HepG2 (cell line): ENCODE measurements around the gene ABHD4. TPM values are rescaled to one million over a fixed set of nuclear protein-coding genes. Genes with fewer than 3 reads are reported as not detected.

ENCODE experiments used
- CHD4 ChIP-seq: fragments of 200-600 bp; sonication (generic); IDR thresholded peaks from 2 replicates; pipeline ENCODE4 v1.7.0; 2017; ENCODE audit warnings: mild to moderate bottlenecking, low read length, borderline replicate concordance
- FOSL2 ChIP-seq: sonication (generic); formaldehyde crosslinking; IDR thresholded peaks from 2 replicates; pipeline ENCODE4 v1.4.0; 2020; ENCODE audit warnings: missing genetic modification reagents
- KDM2A ChIP-seq: sonication (generic); formaldehyde crosslinking; IDR thresholded peaks from 2 replicates; pipeline ENCODE4 v1.4.0; 2020; ENCODE audit warnings: low read depth, missing genetic modification reagents, borderline replicate concordance
- KLF15 ChIP-seq: sonication (generic); formaldehyde crosslinking; IDR thresholded peaks from 2 replicates; pipeline ENCODE4 v1.8.1; 2023; ENCODE audit warnings: borderline replicate concordance, mild to moderate bottlenecking, inconsistent platforms, missing genetic modification reagents, mixed read lengths
- MXI1 ChIP-seq: IDR thresholded peaks from 3 replicates; pipeline ENCODE4 v1.6.1; 2012; ENCODE audit warnings: low read depth, low read length, inconsistent platforms, borderline replicate concordance
- PHF21A ChIP-seq: sonication (generic); formaldehyde crosslinking; IDR thresholded peaks from 2 replicates; pipeline ENCODE4 v1.5.0; 2020; ENCODE audit warnings: mild to moderate bottlenecking, missing genetic modification reagents
- STAG1 ChIP-seq: sonication (generic); formaldehyde crosslinking; IDR thresholded peaks from 2 replicates; pipeline ENCODE4 v1.4.0; 2020; ENCODE audit warnings: missing genetic modification reagents
- ZBTB21 ChIP-seq: sonication (generic); formaldehyde crosslinking; IDR thresholded peaks from 2 replicates; pipeline ENCODE4 v1.4.0; 2020; ENCODE audit warnings: missing genetic modification reagents
- ZMAT3 ChIP-seq: sonication (generic); formaldehyde crosslinking; conservative IDR thresholded peaks from 2 replicates; pipeline ENCODE4 v1.7.0; 2021; ENCODE audit warnings: missing genetic modification reagents
- ZNF143 ChIP-seq: sonication (generic); formaldehyde crosslinking; IDR thresholded peaks from 2 replicates; pipeline ENCODE4 v1.4.0; 2020; ENCODE audit warnings: missing genetic modification reagents
- ZNF232 ChIP-seq: sonication (generic); formaldehyde crosslinking; IDR thresholded peaks from 2 replicates; pipeline ENCODE4 v1.4.0; 2020; ENCODE audit warnings: missing genetic modification reagents, borderline replicate concordance
- ZNF773 ChIP-seq: sonication (generic); formaldehyde crosslinking; IDR thresholded peaks from 2 replicates; pipeline ENCODE4 v1.4.0; 2020; ENCODE audit warnings: missing genetic modification reagents, borderline replicate concordance
- polyA plus RNA-seq, 8 experiments: library from polyadenylated mRNA; depleted of rRNA in 3 of 8; stranded (reverse) in 7 of 8; unstranded in 1 of 8; fragments of >200 nt; fragmentation: Illumina TruSeq in 4 of 8; extraction: Trizol in 4 of 8; gene quantifications; 2 replicates each; pipeline versions ENCODE4 v1.2.1 to v1.2.3, GENCODE V29; 2011 to 2016; ENCODE audit warnings: low read depth in 4 of 8, missing spikeins in 1 of 8, mixed read lengths in 1 of 8; ENCODE audit not compliant: insufficient read depth in 1 of 8
- total RNA-seq, 5 experiments: library from RNA; depleted of rRNA; stranded (reverse); fragments of >200 nt; fragmentation: Illumina TruSeq; extraction: Trizol; gene quantifications; 2 replicates each; pipeline ENCODE4 v1.2.3, GENCODE V29; 2016; ENCODE audit warnings: low read depth in 1 of 5
- TF ChIP-seq, protein P1 (sequence below): sonication (generic); formaldehyde crosslinking; IDR thresholded peaks from 2 replicates; pipeline ENCODE4 v1.4.0; 2020; ENCODE audit warnings: low read depth, mild to moderate bottlenecking, missing genetic modification reagents
- TF ChIP-seq, protein P2 (sequence below): sonication (generic); formaldehyde crosslinking; IDR thresholded peaks from 2 replicates; pipeline ENCODE4 v1.4.0; 2020; ENCODE audit warnings: missing genetic modification reagents, borderline replicate concordance
- TF ChIP-seq, protein P3 (sequence below): sonication (generic); formaldehyde crosslinking; IDR thresholded peaks from 2 replicates; pipeline ENCODE4 v1.5.0; 2020; ENCODE audit warnings: mild to moderate bottlenecking, missing genetic modification reagents, borderline replicate concordance
- TF ChIP-seq, protein P4 (sequence below): sonication (generic); formaldehyde crosslinking; conservative IDR thresholded peaks from 2 replicates; pipeline ENCODE4 v1.5.0; 2020; ENCODE audit warnings: missing genetic modification reagents

The ABHD4 gene
- total and polyA plus RNA-seq, 2 of the 13 experiments (the other 11 are each of a cell fraction or from before 2014, with no cell fraction given) = 16.1 to 47.5 TPM

DNA sequence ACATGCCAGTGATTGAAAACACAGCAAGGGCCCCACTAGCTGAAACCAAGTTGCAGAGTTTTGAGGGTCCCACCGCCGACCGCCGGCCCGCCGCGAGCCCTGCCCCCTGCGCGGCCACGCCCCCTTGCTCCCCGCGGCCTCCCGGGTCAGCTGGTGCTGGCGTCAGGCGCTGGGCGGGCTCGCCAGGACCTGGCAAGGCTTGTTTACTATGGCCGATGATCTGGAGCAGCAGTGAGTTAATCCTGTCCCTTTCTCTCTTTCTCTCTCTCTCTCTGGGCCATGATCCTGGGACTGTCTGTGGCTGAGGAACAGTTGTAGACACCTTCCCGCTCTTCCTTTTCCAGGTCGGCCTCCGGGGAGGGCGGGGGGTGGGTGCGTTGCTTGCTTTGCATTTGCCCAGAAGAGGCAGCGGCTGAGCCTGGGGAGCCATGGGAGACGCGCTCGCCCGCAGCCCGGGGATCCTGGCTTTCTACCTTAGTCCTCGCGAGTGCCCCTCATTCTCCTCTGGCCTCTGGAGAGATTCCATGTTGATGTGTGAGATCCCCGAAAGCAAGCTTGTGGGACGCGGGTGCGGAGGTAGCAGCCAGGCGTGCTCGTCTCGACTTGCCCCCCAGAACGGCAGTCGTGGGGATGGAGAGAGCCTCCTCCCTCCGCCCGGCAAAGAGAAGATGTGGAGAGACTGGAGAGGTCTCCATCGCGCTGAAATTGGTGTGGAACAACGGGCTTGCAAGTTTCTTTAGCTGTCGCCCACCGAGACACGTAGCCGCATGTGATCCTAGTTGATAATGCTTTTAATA is at the start of gene ABHD4 (continued):
- TF ChIP-seq, protein P1, sequence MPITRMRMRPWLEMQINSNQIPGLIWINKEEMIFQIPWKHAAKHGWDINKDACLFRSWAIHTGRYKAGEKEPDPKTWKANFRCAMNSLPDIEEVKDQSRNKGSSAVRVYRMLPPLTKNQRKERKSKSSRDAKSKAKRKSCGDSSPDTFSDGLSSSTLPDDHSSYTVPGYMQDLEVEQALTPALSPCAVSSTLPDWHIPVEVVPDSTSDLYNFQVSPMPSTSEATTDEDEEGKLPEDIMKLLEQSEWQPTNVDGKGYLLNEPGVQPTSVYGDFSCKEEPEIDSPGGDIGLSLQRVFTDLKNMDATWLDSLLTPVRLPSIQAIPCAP (CRISPR knock-in tag) = peak; percentile 23; the same call in 1 of the 2 replicates
- TF ChIP-seq ZBTB21 (no peak; the same call in 1 of the 2 replicates), STAG1 (CRISPR knock-in tag) (no peak), ZNF232 (CRISPR knock-in tag) (no peak), FOSL2 (CRISPR knock-in tag) (no peak), KLF15 (no peak), CHD4 (no peak), MXI1 (peak; percentile 81; the same call in 1 of the 3 replicates), ZNF773 (CRISPR knock-in tag) (peak; percentile 69; the same call in 1 of the 2 replicates), ZMAT3 (CRISPR knock-in tag) (peak; percentile 92), ZNF143 (CRISPR knock-in tag) (no peak; the same call in 1 of the 2 replicates), KDM2A (CRISPR knock-in tag) (peak; percentile 86), PHF21A (peak; percentile 70; the same call in 1 of the 2 replicates)
- TF ChIP-seq, protein P2, sequence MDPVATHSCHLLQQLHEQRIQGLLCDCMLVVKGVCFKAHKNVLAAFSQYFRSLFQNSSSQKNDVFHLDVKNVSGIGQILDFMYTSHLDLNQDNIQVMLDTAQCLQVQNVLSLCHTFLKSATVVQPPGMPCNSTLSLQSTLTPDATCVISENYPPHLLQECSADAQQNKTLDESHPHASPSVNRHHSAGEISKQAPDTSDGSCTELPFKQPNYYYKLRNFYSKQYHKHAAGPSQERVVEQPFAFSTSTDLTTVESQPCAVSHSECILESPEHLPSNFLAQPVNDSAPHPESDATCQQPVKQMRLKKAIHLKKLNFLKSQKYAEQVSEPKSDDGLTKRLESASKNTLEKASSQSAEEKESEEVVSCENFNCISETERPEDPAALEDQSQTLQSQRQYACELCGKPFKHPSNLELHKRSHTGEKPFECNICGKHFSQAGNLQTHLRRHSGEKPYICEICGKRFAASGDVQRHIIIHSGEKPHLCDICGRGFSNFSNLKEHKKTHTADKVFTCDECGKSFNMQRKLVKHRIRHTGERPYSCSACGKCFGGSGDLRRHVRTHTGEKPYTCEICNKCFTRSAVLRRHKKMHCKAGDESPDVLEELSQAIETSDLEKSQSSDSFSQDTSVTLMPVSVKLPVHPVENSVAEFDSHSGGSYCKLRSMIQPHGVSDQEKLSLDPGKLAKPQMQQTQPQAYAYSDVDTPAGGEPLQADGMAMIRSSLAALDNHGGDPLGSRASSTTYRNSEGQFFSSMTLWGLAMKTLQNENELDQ = peak; percentile 20; the same call in 1 of the 2 replicates
- TF ChIP-seq, protein P3, sequence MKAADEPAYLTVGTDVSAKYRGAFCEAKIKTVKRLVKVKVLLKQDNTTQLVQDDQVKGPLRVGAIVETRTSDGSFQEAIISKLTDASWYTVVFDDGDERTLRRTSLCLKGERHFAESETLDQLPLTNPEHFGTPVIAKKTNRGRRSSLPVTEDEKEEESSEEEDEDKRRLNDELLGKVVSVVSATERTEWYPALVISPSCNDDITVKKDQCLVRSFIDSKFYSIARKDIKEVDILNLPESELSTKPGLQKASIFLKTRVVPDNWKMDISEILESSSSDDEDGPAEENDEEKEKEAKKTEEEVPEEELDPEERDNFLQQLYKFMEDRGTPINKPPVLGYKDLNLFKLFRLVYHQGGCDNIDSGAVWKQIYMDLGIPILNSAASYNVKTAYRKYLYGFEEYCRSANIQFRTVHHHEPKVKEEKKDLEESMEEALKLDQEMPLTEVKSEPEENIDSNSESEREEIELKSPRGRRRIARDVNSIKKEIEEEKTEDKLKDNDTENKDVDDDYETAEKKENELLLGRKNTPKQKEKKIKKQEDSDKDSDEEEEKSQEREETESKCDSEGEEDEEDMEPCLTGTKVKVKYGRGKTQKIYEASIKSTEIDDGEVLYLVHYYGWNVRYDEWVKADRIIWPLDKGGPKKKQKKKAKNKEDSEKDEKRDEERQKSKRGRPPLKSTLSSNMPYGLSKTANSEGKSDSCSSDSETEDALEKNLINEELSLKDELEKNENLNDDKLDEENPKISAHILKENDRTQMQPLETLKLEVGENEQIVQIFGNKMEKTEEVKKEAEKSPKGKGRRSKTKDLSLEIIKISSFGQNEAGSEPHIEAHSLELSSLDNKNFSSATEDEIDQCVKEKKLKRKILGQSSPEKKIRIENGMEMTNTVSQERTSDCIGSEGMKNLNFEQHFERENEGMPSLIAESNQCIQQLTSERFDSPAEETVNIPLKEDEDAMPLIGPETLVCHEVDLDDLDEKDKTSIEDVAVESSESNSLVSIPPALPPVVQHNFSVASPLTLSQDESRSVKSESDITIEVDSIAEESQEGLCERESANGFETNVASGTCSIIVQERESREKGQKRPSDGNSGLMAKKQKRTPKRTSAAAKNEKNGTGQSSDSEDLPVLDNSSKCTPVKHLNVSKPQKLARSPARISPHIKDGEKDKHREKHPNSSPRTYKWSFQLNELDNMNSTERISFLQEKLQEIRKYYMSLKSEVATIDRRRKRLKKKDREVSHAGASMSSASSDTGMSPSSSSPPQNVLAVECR (CRISPR knock-in tag) = peak; percentile 98; the same call in 1 of the 2 replicates
- TF ChIP-seq, protein P4, sequence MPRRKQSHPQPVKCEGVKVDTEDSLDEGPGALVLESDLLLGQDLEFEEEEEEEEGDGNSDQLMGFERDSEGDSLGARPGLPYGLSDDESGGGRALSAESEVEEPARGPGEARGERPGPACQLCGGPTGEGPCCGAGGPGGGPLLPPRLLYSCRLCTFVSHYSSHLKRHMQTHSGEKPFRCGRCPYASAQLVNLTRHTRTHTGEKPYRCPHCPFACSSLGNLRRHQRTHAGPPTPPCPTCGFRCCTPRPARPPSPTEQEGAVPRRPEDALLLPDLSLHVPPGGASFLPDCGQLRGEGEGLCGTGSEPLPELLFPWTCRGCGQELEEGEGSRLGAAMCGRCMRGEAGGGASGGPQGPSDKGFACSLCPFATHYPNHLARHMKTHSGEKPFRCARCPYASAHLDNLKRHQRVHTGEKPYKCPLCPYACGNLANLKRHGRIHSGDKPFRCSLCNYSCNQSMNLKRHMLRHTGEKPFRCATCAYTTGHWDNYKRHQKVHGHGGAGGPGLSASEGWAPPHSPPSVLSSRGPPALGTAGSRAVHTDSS (CRISPR knock-in tag) = no peak
